22Rv1 (cell line): ENCODE data around the gene INSC.

Experiments used
- H3K27ac ChIP-seq: fragments of 450-650 bp; 2 replicates; pipeline ENCODE4 v1.5.1; 2017
- CTCF ChIP-seq: fragments of 450-650 bp; IDR thresholded peaks from 2 replicates; pipeline ENCODE4 v1.5.1; 2017; ENCODE audit warnings: mild to moderate bottlenecking
- ZFX ChIP-seq: fragments of 450-650 bp; IDR thresholded peaks from 2 replicates; pipeline ENCODE4 v1.6.1; 2017; ENCODE audit warnings: antibody characterized with exemption, borderline replicate concordance

The INSC gene

GRCh38 chr11:15075162-15075526, 39.6 kb upstream of the INSC start:
- peak overlapping the region; percentile 75 for H3K27ac ChIP-seq
- TF ChIP-seq CTCF, result no peak; the same call in none of the 2 replicates
- no peak for TF ChIP-seq ZFX

- no peak for TF ChIP-seq CTCF
- no peak for TF ChIP-seq ZFX
- H3K27ac ChIP-seq, result no peak overlapping the region
Observed at GRCh38 chr11:15091175-15091574, 23.5 kb upstream of the INSC start.

GRCh38 chr11:15091625-15092024, 23.1 kb upstream of the INSC start:
- no peak overlapping the region for H3K27ac ChIP-seq
- TF ChIP-seq ZFX, result no peak
- TF ChIP-seq CTCF, result no peak

GRCh38 chr11:15093432-15093831, 21.3 kb upstream of the INSC start:
- H3K27ac ChIP-seq, result no peak overlapping the region
- no peak for TF ChIP-seq ZFX
- no peak for TF ChIP-seq CTCF

- H3K27ac ChIP-seq, result no peak overlapping the region
- TF ChIP-seq CTCF, result no peak
- TF ChIP-seq ZFX, result no peak
Observed at GRCh38 chr11:15095736-15096228, 18.9 kb upstream of the INSC start.

GRCh38 chr11:15097411-15097810, 17.3 kb upstream of the INSC start:
- TF ChIP-seq CTCF, result no peak
- no peak for TF ChIP-seq ZFX
- H3K27ac ChIP-seq, result no peak overlapping the region

GRCh38 chr11:15099267-15099666, 15.5 kb upstream of the INSC start:
- H3K27ac ChIP-seq, result no peak overlapping the region
- TF ChIP-seq CTCF, result no peak
